Aorta (tissue), 5 donors: Measurements from ENCODE around the gene CR2. TPM values are rescaled to one million over a fixed set of nuclear protein-coding genes. Genes with fewer than 3 reads are reported as not detected.

ENCODE experiments used
- ATAC-seq: fragments of 200-7000 bp; cut with Tn5 transposase; one replicate; pipeline ENCODE4 v1.9.1; 2022; ENCODE audit warnings: moderate library complexity; ENCODE audit not compliant: low FRiP score
- DNase-seq, 2 donors: peaks; one replicate each; pipeline ENCODE4 v3.0.0-alpha.2; 2020
- H3K27ac ChIP-seq, 2 donors: one replicate each; pipeline ENCODE4 v1.5.1; 2013; ENCODE audit warnings: low read length in 2 of 2, mild to moderate bottlenecking in 2 of 2, moderate library complexity in 2 of 2, control low read depth in 1 of 2, inconsistent platforms in 1 of 2, low read depth in 1 of 2
- H3K27me3 ChIP-seq, 2 donors: one replicate each; pipeline ENCODE4 v1.6.1; 2013; ENCODE audit warnings: control low read depth in 1 of 2, low read length in 1 of 2, mild to moderate bottlenecking in 1 of 2, moderate library complexity in 1 of 2; ENCODE audit not compliant: insufficient read depth in 2 of 2, control insufficient read depth in 1 of 2
- H3K36me3 ChIP-seq, 2 donors: one replicate each; pipeline ENCODE4 v1.6.1; 2013; ENCODE audit warnings: control low read depth in 1 of 2, low read length in 1 of 2, mild to moderate bottlenecking in 1 of 2; ENCODE audit not compliant: insufficient read depth in 2 of 2, control insufficient read depth in 1 of 2
- H3K4me1 ChIP-seq, 2 donors: one replicate each; pipeline ENCODE4 v1.6.1; 2013; ENCODE audit warnings: low read length in 2 of 2, control low read depth in 1 of 2, mild to moderate bottlenecking in 1 of 2, moderate library complexity in 1 of 2; ENCODE audit not compliant: insufficient read depth in 2 of 2, control insufficient read depth in 1 of 2
- H3K4me3 ChIP-seq, 2 donors: one replicate each; pipeline ENCODE4 v1.5.1; 2013; ENCODE audit warnings: low read length in 2 of 2, control low read depth in 1 of 2, mild to moderate bottlenecking in 1 of 2
- H3K9me3 ChIP-seq: one replicate; pipeline ENCODE4 v1.6.1; 2013; ENCODE audit warnings: mild to moderate bottlenecking, low read length; ENCODE audit not compliant: control insufficient read depth
- WGBS, 2 donors: extraction: QIAGEN DNeasy Blood & Tissue Kit; methylation state at CpG; one replicate each; pipeline ENCODE4 v1.1.7; 2013; 5-methylcytosine and 5-hydroxymethylcytosine counted together
- intact Hi-C, 2 donors: fragments of 100-400 bp; cut with DNase I; formaldehyde crosslinking; loops; one replicate each; pipeline versions ENCODE4 v1.14.2 to v1.15.0; 2022
- polyA plus RNA-seq, 2 donors: library from polyadenylated mRNA; stranded (reverse); fragments of 200-250 nt; gene quantifications; one replicate each; pipeline ENCODE4 v1.2.3, GENCODE V29; 2013
- total RNA-seq, 2 donors: library from RNA; stranded (reverse); fragmentation: NEBNext Ultra II Directional; extraction: Animal tissue kit (Norgen Biotek cat#: 25700); gene quantifications; one replicate each; pipeline ENCODE4 v1.2.1, GENCODE V29; 2021
- donor health status: healthy with polysubstance abuse.
- donor health status: Bipolar disorder and iron deficiency.
- donor health status: DM: no; HTN: no; CAD: no.
- donor health status: DM: no; HTN: no; CAD: no.
- donor health status: DM: yes; HTN: yes; CAD: no.

CR2 gene
- total and polyA plus RNA-seq, 4 donors: 0.13 to 0.58 (median 0.36) TPM; not detected in 1

DNA sequence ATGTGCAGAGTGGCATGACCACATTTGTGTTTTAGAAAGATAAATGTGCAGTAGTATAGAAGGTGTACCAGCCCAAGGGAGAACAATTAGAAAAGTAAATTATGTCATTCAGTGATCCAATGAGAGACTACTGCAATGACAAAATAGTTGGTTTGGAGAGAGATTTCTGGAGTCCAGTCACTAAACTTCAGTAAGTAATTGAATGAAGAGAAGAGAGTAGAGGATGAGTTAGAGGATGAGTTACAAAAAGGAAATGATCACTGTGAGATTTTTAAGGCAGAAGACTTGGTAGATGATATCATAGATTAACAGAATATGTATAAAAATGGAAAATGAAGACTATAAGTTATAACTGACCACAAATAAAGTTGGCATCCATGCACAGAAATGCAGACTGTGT, 8.4 kb downstream of the CR2 start:
- H3K27ac ChIP-seq: no peak overlapping the region
- intact Hi-C loops: no loop called here
- DNase-seq: no peak

GRCh38 chr1:207463021-207463420, 8.9 kb downstream of the CR2 start:
- ATAC-seq: no peak
- no peak overlapping the region for H3K4me3 ChIP-seq
- intact Hi-C loops: no loop called here

More for the DNA sequence above, 8.4 kb downstream of the CR2 start:
- Histone ChIP-seq H3K4me3 (no peak overlapping the region), H3K9me3 (no peaks in the 10 kb centered on the region), H3K36me3 (no peaks in the 10 kb centered on the region), H3K27me3 (no peaks in the 10 kb centered on the region), H3K4me1 (no peaks in the 10 kb centered on the region)
- no peak for ATAC-seq

DNA sequence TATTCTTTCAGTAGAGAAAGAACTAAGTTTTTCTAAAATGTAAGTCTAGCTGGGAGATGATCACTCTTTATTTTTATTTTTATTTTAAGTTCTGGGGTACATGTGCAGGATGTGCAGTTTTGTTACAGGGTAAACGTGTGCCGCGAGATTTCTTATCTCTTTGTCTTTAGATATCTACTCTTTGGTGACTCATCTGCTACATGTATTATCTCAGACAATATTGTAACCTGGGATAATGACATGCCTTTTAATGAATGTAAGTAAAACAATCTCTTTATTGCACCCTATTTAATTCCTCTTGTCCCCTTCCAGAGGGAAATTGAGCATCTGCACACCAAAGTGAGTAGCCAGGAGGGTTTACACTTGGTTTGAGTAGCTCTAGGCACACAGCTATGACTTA, 9.4 kb downstream of the CR2 start:
- intact Hi-C loops: no loop called here
- WGBS, 2 donors: 81 to 83% methylated on average over 3 of the region's 3 CpGs

More at GRCh38 chr1:207463021-207463420, 8.9 kb downstream of the CR2 start:
- DNase-seq: no peak
- H3K27me3 ChIP-seq: no peaks in the 10 kb centered on the region
- no peaks in the 10 kb centered on the region for H3K36me3 ChIP-seq
- H3K4me1 ChIP-seq: no peaks in the 10 kb centered on the region
- no peaks in the 10 kb centered on the region for H3K9me3 ChIP-seq
- no peak overlapping the region for H3K27ac ChIP-seq

DNA sequence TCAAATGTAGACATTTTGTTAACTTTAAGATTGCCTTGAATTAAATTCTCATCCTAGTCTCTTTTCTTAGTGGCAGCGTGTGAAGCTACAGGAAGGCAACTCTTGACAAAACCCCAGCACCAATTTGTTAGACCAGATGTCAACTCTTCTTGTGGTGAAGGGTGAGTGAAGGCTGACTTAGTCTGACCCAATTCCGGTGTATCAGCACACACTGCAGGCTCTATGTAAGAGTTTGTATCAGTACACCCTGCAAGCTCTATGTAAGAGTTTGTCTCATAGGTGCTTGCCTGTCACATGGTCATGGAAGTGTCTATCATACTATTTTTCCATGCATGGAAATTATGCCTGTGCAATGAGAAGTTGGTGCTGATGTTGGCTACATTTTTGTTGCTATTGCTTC, 16.8 kb downstream of the CR2 start:
- DNase-seq: no peak
- ATAC-seq: no peak
- Histone ChIP-seq H3K4me1 (no peaks in the 10 kb centered on the region), H3K9me3 (peaks cover 2% of the 10 kb centered on the region), H3K27ac (no peak overlapping the region), H3K4me3 (no peak overlapping the region), H3K27me3 (peaks cover 0 to 5% of the 10 kb centered on the region in 2 donors), H3K36me3 (no peaks in the 10 kb centered on the region)
- WGBS, 2 donors: 84 to 88% methylated on average over 2 of the region's 2 CpGs
- intact Hi-C loops: no loop called here

More for the DNA sequence above, 9.4 kb downstream of the CR2 start:
- Histone ChIP-seq H3K27ac (no peak overlapping the region), H3K36me3 (no peaks in the 10 kb centered on the region), H3K9me3 (no peaks in the 10 kb centered on the region), H3K27me3 (no peaks in the 10 kb centered on the region), H3K4me3 (no peak overlapping the region), H3K4me1 (no peaks in the 10 kb centered on the region)
- ATAC-seq (no peak), DNase-seq (no peak)

- intact Hi-C loops: no loop called here
- H3K4me1 ChIP-seq: no peaks in the 10 kb centered on the region
- peaks cover 0 to 5% of the 10 kb centered on the region in 2 donors for H3K27me3 ChIP-seq
- H3K27ac ChIP-seq: no peak overlapping the region
- ATAC-seq (no peak), DNase-seq (no peak)
- no peaks in the 10 kb centered on the region for H3K36me3 ChIP-seq
- no peak overlapping the region for H3K4me3 ChIP-seq
- H3K9me3 ChIP-seq: peaks cover 1% of the 10 kb centered on the region
- WGBS, 2 donors: 78 to 86% methylated on average over 1 of the region's 1 CpG
Measured at GRCh38 chr1:207474210-207474609, 20.1 kb downstream of the CR2 start.

DNA sequence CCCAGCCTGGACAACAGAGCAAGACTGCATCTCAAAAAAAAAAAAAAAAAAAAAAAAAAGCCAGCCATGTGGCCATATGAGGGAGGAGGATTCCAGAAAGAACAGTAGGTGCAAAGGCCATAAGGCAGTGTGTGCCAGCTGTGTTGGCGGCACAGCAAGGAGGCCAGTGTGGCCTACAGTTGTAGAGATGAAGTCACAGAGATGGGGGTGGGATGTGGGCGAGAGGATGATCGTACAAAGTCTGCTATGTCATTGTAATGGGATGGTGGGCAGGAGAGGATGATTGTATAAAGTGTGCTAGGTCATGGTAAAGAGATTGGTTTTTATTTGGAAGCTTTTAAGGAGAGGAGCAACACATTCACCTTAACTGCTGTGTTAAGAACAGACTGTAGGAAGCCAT, 32.1 kb downstream of the CR2 start:
- intact Hi-C loops: no loop called here
- Histone ChIP-seq H3K4me1 (no peaks in the 10 kb centered on the region), H3K9me3 (no peaks in the 10 kb centered on the region), H3K27ac (no peak overlapping the region), H3K36me3 (no peaks in the 10 kb centered on the region), H3K27me3 (peaks cover 0 to 1% of the 10 kb centered on the region in 2 donors), H3K4me3 (no peak overlapping the region)
- no peak for DNase-seq
- 72 to 91% methylated on average over 3 of the region's 3 CpGs for WGBS, 2 donors
- ATAC-seq: no peak

DNA sequence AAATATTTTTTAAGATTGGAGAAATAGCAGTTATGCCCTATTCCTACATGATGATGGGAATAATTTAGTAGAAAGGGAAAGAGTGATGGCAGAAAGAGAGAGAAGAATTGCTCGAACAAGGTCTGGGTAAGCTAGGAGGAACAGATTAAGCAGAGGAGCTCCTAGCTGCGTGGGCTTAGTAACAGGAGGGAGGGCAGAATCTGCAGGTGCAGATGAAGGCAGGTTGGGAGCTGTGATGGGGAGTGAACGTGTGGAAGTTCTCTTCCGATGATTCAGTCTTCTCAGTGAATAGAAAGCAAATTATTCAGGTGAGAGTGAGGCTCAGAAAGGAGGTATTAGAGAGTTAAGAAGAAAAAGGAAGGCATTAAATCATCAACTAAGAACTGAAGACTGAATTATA, 33.5 kb downstream of the CR2 start:
- Histone ChIP-seq H3K4me1 (no peaks in the 10 kb centered on the region), H3K9me3 (peaks cover 1% of the 10 kb centered on the region), H3K27me3 (no peaks in the 10 kb centered on the region), H3K4me3 (no peak overlapping the region), H3K27ac (no peak overlapping the region), H3K36me3 (no peaks in the 10 kb centered on the region)
- 72 to 73% methylated on average over 4 of the region's 4 CpGs for WGBS, 2 donors
- DNase-seq (no peak), ATAC-seq (no peak)
- intact Hi-C loops: no loop called here

DNA sequence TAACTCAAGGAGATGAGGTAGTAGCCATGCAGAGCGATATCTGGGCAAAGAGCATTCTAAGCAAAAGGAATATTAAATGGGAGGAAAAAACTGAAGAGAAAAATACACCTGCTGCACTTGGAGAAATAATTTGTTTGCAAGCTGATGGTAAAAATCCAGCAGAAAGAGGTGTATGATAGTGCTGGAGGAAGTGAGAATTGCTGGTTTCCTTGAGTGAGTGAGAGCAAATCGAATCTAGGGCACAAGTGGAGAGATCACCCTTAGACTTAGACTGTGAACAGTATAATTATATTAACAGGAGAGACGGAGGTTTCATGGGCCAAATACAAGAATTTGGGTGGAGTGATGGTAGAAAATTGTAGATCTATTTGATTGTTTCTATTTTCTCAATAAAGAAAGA, 39.1 kb downstream of the CR2 start:
- Histone ChIP-seq H3K9me3 (peaks cover 1% of the 10 kb centered on the region), H3K27ac (no peak overlapping the region), H3K27me3 (no peaks in the 10 kb centered on the region), H3K36me3 (no peaks in the 10 kb centered on the region), H3K4me3 (no peak overlapping the region), H3K4me1 (no peaks in the 10 kb centered on the region)
- WGBS, 2 donors: 84% methylated on average over 3 of the region's 3 CpGs
- intact Hi-C loops: no loop called here
- DNase-seq (no peak), ATAC-seq (no peak)

DNA sequence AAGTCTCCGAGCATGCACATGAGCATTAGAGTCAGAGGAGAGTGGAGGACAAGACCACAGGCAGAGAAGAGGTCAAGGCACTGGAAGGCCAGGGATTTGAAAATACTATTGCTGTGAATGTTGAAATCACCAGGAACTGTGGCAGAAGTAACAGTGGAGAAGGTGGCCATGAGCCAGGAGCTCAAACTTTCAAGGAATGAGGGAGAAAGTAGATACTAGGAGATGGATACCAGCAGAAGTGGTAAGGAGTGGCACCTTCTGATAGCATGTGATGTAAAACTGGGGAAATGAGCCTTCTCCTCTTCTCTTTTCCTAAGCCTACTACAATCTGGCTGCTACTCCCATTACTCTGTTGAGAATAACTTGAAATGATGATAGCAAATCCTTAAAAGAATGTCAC, 40.0 kb downstream of the CR2 start:
- intact Hi-C loops: no loop called here
- ATAC-seq (no peak), DNase-seq (no peak)
- H3K4me3 ChIP-seq: no peak overlapping the region
- no peaks in the 10 kb centered on the region for H3K27me3 ChIP-seq
- H3K9me3 ChIP-seq: peaks cover 1% of the 10 kb centered on the region
- no peaks in the 10 kb centered on the region for H3K36me3 ChIP-seq
- WGBS, 2 donors: 85 to 88% methylated on average over 1 of the region's 1 CpG
- no peak overlapping the region for H3K27ac ChIP-seq
- no peaks in the 10 kb centered on the region for H3K4me1 ChIP-seq
